Endothelial cell of umbilical vein (primary cell): ENCODE results near the gene RACGAP1. TPM values are rescaled to one million over a fixed set of nuclear protein-coding genes. Genes with fewer than 3 reads are reported as not detected.

ENCODE experiments used
- BruUV-seq: library from RNA; stranded (reverse); fragments of 400-500 nt; replicated peaks from 2 replicates; lab custom pipeline; 2021; lab: Mats Ljungman, UMichigan
- CTCF ChIA-PET: fragments of 300-600, 350-600 bp; sonication (Branson Sonifier 250); formaldehyde crosslinking; loops from one replicate; lab custom pipeline; 2021; ENCODE audit warnings: antibody characterized with exemption, inconsistent platforms; lab: Charles Lee
- POLR2A ChIA-PET: fragments of 300-600, 350-600 bp; sonication (Branson Sonifier 250); formaldehyde crosslinking; loops from one replicate; lab custom pipeline; 2021; ENCODE audit warnings: antibody characterized with exemption, inconsistent platforms; lab: Charles Lee
- DNase-seq: peaks from one replicate; pipeline ENCODE4 v3.0.0-alpha.2; 2011; ENCODE audit warnings: low read depth, low spot score
- FAIRE-seq: peaks from 2 replicates; lab custom pipeline; 2011; peaks lifted over from hg19 to GRCh38; lab: Jason Lieb, UNC
- H2AFZ ChIP-seq: 2 replicates; pipeline ENCODE4 v1.6.0; 2012; ENCODE audit warnings: low read depth, low read length, control low read depth, inconsistent platforms
- H3K27ac ChIP-seq: 2 replicates; pipeline ENCODE4 v1.5.1; 2011; ENCODE audit warnings: low read depth, mild to moderate bottlenecking, control low read depth, low read length, moderate library complexity; ENCODE audit not compliant: insufficient read depth
- H3K27me3 ChIP-seq, 2 experiments: 2 replicates each; pipeline versions ENCODE4 v1.6.0 to v1.6.1; 2011; ENCODE audit warnings: low read length in 2 of 2, mixed read lengths in 1 of 2; ENCODE audit not compliant: control insufficient read depth in 2 of 2, insufficient read depth in 2 of 2
- H3K36me3 ChIP-seq, 2 experiments: 2 replicates in 1 of 2; 3 replicates in 1 of 2; pipeline ENCODE4 v1.5.1; 2011; ENCODE audit warnings: low read length in 2 of 2, mild to moderate bottlenecking in 1 of 2, moderate library complexity in 1 of 2; ENCODE audit not compliant: control insufficient read depth in 2 of 2, insufficient read depth in 2 of 2; ENCODE audit errors: extremely low read depth in 1 of 2
- H3K4me1 ChIP-seq: 3 replicates; pipeline ENCODE4 v1.5.1; 2011; ENCODE audit warnings: mild to moderate bottlenecking, low read length; ENCODE audit not compliant: control insufficient read depth, insufficient read depth; ENCODE audit errors: extremely low read depth
- H3K4me2 ChIP-seq: 2 replicates; pipeline ENCODE4 v1.6.1; 2011; ENCODE audit warnings: low read length, control low read depth, mixed read lengths; ENCODE audit not compliant: insufficient read depth
- H3K4me3 ChIP-seq, 3 experiments: fragments of 200-600 bp in 1 of 3; sonication (generic), shearing (Covaris generic) in 1 of 3; replicated peaks in 1 of 3; 2 replicates each; pipeline ENCODE4 v1.5.1; 2011 to 2016; ENCODE audit warnings: control low read depth in 3 of 3, low read length in 3 of 3, mild to moderate bottlenecking in 2 of 3, inconsistent platforms in 1 of 3, low read depth in 1 of 3, moderate library complexity in 1 of 3; ENCODE audit not compliant: insufficient read depth in 1 of 3
- H3K79me2 ChIP-seq: 2 replicates; pipeline ENCODE4 v1.6.0; 2012; ENCODE audit warnings: low read length, inconsistent platforms; ENCODE audit not compliant: control insufficient read depth, insufficient read depth
- H3K9ac ChIP-seq: replicated peaks from 2 replicates; pipeline ENCODE3; 2011; ENCODE audit warnings: low read length, control low read depth; ENCODE audit not compliant: insufficient read depth; ENCODE audit errors: extremely low read depth
- H3K9me1 ChIP-seq: replicated peaks from 3 replicates; pipeline ENCODE4 v1.6.0; 2011; ENCODE audit warnings: mild to moderate bottlenecking, low read length; ENCODE audit not compliant: control insufficient read depth, insufficient read depth; ENCODE audit errors: extremely low read depth
- H3K9me3 ChIP-seq: replicated peaks from 2 replicates; pipeline ENCODE4 v1.5.1; 2012; ENCODE audit warnings: low read length, inconsistent platforms; ENCODE audit not compliant: control insufficient read depth, insufficient read depth
- H4K20me1 ChIP-seq: replicated peaks from 2 replicates; pipeline ENCODE3; 2011; ENCODE audit warnings: mild to moderate bottlenecking, low read length; ENCODE audit not compliant: control insufficient read depth, insufficient read depth; ENCODE audit errors: extremely low read depth
- EZH2 ChIP-seq: IDR thresholded peaks from 2 replicates; pipeline ENCODE4 v1.6.1; 2012; ENCODE audit warnings: borderline replicate concordance, low read depth, mild to moderate bottlenecking, moderate library complexity, low read length, inconsistent platforms; ENCODE audit not compliant: severe bottlenecking
- FOS ChIP-seq: IDR thresholded peaks from 2 replicates; pipeline ENCODE4 v1.6.1; 2011; ENCODE audit warnings: mild to moderate bottlenecking, low read length, moderate library complexity, borderline replicate concordance; ENCODE audit not compliant: insufficient read depth
- GATA2 ChIP-seq: IDR thresholded peaks from 2 replicates; pipeline ENCODE4 v1.7.0; 2011; ENCODE audit warnings: low read depth, mild to moderate bottlenecking, moderate library complexity, mixed read lengths, low read length; ENCODE audit not compliant: insufficient read length, insufficient read depth
- JUN ChIP-seq: IDR thresholded peaks from 2 replicates; pipeline ENCODE4 v1.6.1; 2011; ENCODE audit warnings: borderline replicate concordance, low read depth; ENCODE audit not compliant: insufficient read length, insufficient read depth
- MAX ChIP-seq: IDR thresholded peaks from 2 replicates; pipeline ENCODE4 v1.6.1; 2011; ENCODE audit not compliant: insufficient read depth, insufficient read length
- MYC ChIP-seq: IDR thresholded peaks from one replicate; pipeline ENCODE4 v1.6.1; 2011; ENCODE audit warnings: mild to moderate bottlenecking, low read depth, low read length
- POLR2A ChIP-seq: IDR thresholded peaks from 2 replicates; pipeline ENCODE4 v1.6.1; 2012; ENCODE audit warnings: low read depth, mild to moderate bottlenecking, control low read depth, low read length
- POLR2AphosphoS5 ChIP-seq: IDR thresholded peaks from 2 replicates; pipeline ENCODE4 v1.6.1; 2012; ENCODE audit warnings: low read depth, mild to moderate bottlenecking, control low read depth, low read length, moderate library complexity; ENCODE audit not compliant: insufficient read depth
- dilution Hi-C: fragments of 300-500 bp; cut with MboI; formaldehyde crosslinking; loops from one replicate; pipeline ENCODE4 v1.15.0; 2019; ENCODE audit warnings: low sequenced_read_pairs; ENCODE audit not compliant: extremely low pct_ligation_motif_present
- intact Hi-C: fragments of 100-400 bp; cut with micrococcal nuclease; formaldehyde crosslinking; loops from one replicate; pipeline ENCODE4 v1.10.0; 2022
- polyA plus RNA-seq, 4 experiments: library from polyadenylated mRNA; depleted of rRNA in 3 of 4; stranded (reverse) in 3 of 4; unstranded in 1 of 4; fragments of >200 nt; gene quantifications; 2 replicates each; pipeline versions ENCODE4 v1.2.1 to v1.2.3, GENCODE V29; 2011 to 2012; ENCODE audit warnings: missing spikeins in 1 of 4
- total RNA-seq: library from RNA; stranded (reverse); gene quantifications from 2 replicates; pipeline ENCODE4 v1.2.3, GENCODE V29; 2021
- TF ChIP-seq, protein P1 (sequence below), 2 donors: IDR thresholded peaks; 1 replicate in 1 of 2; 2 replicates in 1 of 2; pipeline ENCODE4 v1.5.1; 2011; ENCODE audit warnings: low read length in 2 of 2, mild to moderate bottlenecking in 2 of 2, moderate library complexity in 2 of 2, control low read depth in 1 of 2, inconsistent platforms in 1 of 2, low read depth in 1 of 2; ENCODE audit not compliant: insufficient read depth in 1 of 2; ENCODE audit errors: extremely low read depth in 1 of 2

Gene RACGAP1
- total and polyA plus RNA-seq, 2 donors (not counting 3 experiments of a cell fraction or from before 2014, with no cell fraction given): 16.5 to 56.3 TPM

DNA sequence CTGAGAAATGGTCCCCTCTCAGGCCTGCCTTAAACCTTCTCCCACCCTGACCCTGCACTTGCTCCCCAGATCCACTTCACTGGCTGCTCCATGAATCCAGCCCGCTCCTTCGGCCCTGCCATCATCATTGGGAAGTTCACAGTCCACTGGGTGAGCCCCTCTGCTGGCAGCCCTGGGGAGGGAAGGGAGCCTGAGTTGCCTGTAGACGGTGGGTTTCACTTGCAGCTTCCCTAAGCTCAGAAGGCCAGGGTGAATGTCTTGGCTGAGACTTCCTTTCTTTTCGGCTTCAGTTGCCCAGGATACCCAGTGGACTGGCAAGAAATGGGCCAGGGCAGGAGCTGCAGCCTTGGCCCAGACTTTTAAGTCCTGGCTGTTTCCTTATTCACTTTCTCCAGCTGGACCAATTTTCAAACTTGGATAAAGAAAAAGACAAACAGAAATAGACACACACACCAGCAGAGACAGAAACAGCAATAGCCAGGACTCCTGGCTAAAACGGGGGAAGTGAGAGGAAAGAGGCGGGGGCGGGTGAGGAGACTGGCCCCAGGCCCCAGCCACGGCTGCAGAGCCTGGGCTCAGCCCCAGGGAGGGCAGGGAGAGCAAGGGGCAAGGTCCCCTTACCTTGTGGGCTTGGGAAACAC, 50.5 kb downstream of the RACGAP1 start:
- DNase-seq (no peak), FAIRE-seq (no peak)
- ChIA-PET CTCF (interaction anchor here (0.7 to 3.8 kb wide), 26 partner anchors 9 to 197 kb away, joined by 3 to 40 read pairs (median 4); partner anchors contain the start of gene RACGAP1), POLR2A (interaction anchor here (1.0 kb wide), 1 partner anchor 106 kb away, joined by 3 read pairs; no protein-coding TSS in a partner anchor)
- H3K9me3 ChIP-seq: no peaks in the 10 kb centered on the region
- no peak overlapping the region for H3K4me3 ChIP-seq
- no peak overlapping the region for H3K27ac ChIP-seq
- no peaks in the 10 kb centered on the region for H3K9me1 ChIP-seq
- H3K4me2 ChIP-seq: no peak overlapping the region
- TF ChIP-seq EZH2 (no peak), MYC (no peak), FOS (no peak), POLR2AphosphoS5 (no peak), MAX (no peak), GATA2 (no peak), JUN (no peak), POLR2A (no peak)
- TF ChIP-seq, protein P1, sequence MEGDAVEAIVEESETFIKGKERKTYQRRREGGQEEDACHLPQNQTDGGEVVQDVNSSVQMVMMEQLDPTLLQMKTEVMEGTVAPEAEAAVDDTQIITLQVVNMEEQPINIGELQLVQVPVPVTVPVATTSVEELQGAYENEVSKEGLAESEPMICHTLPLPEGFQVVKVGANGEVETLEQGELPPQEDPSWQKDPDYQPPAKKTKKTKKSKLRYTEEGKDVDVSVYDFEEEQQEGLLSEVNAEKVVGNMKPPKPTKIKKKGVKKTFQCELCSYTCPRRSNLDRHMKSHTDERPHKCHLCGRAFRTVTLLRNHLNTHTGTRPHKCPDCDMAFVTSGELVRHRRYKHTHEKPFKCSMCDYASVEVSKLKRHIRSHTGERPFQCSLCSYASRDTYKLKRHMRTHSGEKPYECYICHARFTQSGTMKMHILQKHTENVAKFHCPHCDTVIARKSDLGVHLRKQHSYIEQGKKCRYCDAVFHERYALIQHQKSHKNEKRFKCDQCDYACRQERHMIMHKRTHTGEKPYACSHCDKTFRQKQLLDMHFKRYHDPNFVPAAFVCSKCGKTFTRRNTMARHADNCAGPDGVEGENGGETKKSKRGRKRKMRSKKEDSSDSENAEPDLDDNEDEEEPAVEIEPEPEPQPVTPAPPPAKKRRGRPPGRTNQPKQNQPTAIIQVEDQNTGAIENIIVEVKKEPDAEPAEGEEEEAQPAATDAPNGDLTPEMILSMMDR (IDR thresholded peaks at IDR 0.05; ENCODE audit: extremely low read depth in 1 of 2, insufficient read depth in 1 of 2, low read depth in 1 of 2, low read length in 2 of 2): no peak
- H2AFZ ChIP-seq: no peak overlapping the region
- H3K36me3 ChIP-seq: no peaks in the 10 kb centered on the region
- dilution Hi-C loops: loop anchor here (25.0 kb wide), 1 partner anchor 88 kb away; the partner anchor contains the start of gene ASIC1
- H3K9ac ChIP-seq: no peak overlapping the region
- no peaks in the 10 kb centered on the region for H3K4me1 ChIP-seq
- intact Hi-C loops: loop anchor here (1.0 kb wide), 2 partner anchors 82 to 96 kb away; no protein-coding TSS in a partner anchor
- no peaks in the 10 kb centered on the region for H3K79me2 ChIP-seq
- BruUV-seq: no TSS peak
- peaks cover 3 to 5% of the 10 kb centered on the region in 2 experiments for H3K27me3 ChIP-seq
- no peaks in the 10 kb centered on the region for H4K20me1 ChIP-seq
